Thoracic aorta (tissue), 2 donors: ENCODE measurements around the gene ADAM22. TPM values are rescaled to one million over a fixed set of nuclear protein-coding genes. Genes with fewer than 3 reads are reported as not detected.

ENCODE experiments used
- ATAC-seq: fragments of 150-250 bp; one replicate; pipeline ENCODE4 v1.8.0; 2017; ENCODE audit warnings: low read depth; ENCODE audit not compliant: insufficient number of reproducible peaks, low FRiP score
- DNase-seq: peaks from one replicate; pipeline ENCODE4 v3.0.0-alpha.2; 2020; ENCODE audit warnings: low spot score
- H3K27ac ChIP-seq, 2 donors: fragments of 200-600 bp; sonication (generic); 1 replicate in 1 of 2; 2 replicates in 1 of 2; pipeline ENCODE4 v1.5.1; 2016; ENCODE audit warnings: mild to moderate bottlenecking in 2 of 2, moderate library complexity in 2 of 2
- H3K27me3 ChIP-seq: fragments of 200-600 bp; sonication (generic); replicated peaks from 2 replicates; pipeline ENCODE4 v1.6.0; 2016; ENCODE audit warnings: mild to moderate bottlenecking; ENCODE audit not compliant: insufficient read depth
- H3K36me3 ChIP-seq: fragments of 200-600 bp; sonication (generic); one replicate; pipeline ENCODE4 v1.5.1; 2016
- H3K4me1 ChIP-seq, 2 donors: fragments of 200-600 bp; sonication (generic); 1 replicate in 1 of 2; 2 replicates in 1 of 2; pipeline versions ENCODE4 v1.5.1 to v1.6.0; 2016; ENCODE audit warnings: low read depth in 2 of 2, mild to moderate bottlenecking in 1 of 2; ENCODE audit not compliant: control insufficient read depth in 1 of 2
- H3K4me3 ChIP-seq: fragments of 200-600 bp; sonication (generic); 2 replicates; pipeline ENCODE4 v1.5.1; 2016; ENCODE audit warnings: mild to moderate bottlenecking
- H3K9me3 ChIP-seq: fragments of 200-600 bp; sonication (generic); 2 replicates; pipeline ENCODE4 v1.5.1; 2016
- CTCF ChIP-seq: fragments of 200-600 bp; sonication (generic); IDR thresholded peaks from one replicate; pipeline ENCODE4 v1.5.1; 2019; ENCODE audit warnings: antibody characterized with exemption
- total RNA-seq, 2 donors: library from RNA; depleted of rRNA; stranded (reverse); fragments of >200 nt; gene quantifications; one replicate each; pipeline versions ENCODE4 v1.1.0 to v1.2.3, GENCODE V29; 2016

Gene ADAM22
- total RNA-seq, 2 donors from 2014 or later, result 5.0 to 5.4 TPM

DNA sequence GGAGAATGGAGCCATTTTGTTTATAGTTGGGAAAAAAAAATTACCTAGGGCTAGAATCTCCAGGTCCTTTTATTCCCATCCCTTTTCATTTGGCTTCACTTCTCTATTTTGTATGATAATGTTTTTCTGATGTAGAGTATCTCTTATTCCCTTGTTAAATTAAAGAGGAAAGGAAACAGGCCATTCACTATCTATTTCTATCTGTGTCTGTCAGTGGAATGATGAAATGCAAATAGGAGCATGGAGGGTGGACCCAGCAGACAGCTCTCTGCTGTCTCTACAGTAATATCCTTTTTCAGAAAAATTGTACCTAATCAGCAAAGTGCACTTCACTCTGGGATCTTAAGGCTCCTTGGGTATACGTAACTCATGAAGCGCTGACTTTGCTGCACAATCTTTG lies 149.8 kb downstream of the ADAM22 start:
- TF ChIP-seq CTCF, result no peak
- no peaks in the 10 kb centered on the region for H3K9me3 ChIP-seq
- H3K27ac ChIP-seq, result no peak overlapping the region
- no peak overlapping the region for H3K4me3 ChIP-seq
- H3K4me1 ChIP-seq, result no peaks in the 10 kb centered on the region
- ATAC-seq, result no peak
- no peak for DNase-seq
- H3K36me3 ChIP-seq, result no peaks in the 10 kb centered on the region
- no peaks in the 10 kb centered on the region for H3K27me3 ChIP-seq

DNA sequence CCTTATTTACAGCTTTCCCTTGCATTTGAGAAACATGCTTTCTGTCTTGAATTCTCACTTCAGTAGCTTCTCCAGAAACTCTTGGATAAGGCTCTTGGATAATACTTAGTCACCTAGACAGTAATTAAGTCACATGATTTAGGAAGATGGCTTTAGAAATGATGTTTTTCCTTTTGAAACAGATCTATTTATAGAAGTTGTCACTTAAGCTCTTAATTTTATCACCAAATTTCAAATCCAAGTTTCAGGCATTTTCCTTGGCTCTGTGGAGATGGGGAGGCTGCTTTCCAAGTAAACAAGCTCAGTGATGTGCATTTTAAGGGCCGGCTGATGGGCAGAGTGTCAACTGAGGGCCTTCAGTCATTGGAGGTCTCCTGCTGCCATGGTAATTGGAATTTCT lies 155.5 kb downstream of the ADAM22 start:
- no peak overlapping the region for H3K4me3 ChIP-seq
- no peak for TF ChIP-seq CTCF
- no peaks in the 10 kb centered on the region for H3K36me3 ChIP-seq
- H3K27ac ChIP-seq, result no peak overlapping the region
- H3K9me3 ChIP-seq, result no peaks in the 10 kb centered on the region
- H3K4me1 ChIP-seq, result no peaks in the 10 kb centered on the region
- H3K27me3 ChIP-seq, result no peaks in the 10 kb centered on the region
- ATAC-seq (no peak), DNase-seq (no peak)

DNA sequence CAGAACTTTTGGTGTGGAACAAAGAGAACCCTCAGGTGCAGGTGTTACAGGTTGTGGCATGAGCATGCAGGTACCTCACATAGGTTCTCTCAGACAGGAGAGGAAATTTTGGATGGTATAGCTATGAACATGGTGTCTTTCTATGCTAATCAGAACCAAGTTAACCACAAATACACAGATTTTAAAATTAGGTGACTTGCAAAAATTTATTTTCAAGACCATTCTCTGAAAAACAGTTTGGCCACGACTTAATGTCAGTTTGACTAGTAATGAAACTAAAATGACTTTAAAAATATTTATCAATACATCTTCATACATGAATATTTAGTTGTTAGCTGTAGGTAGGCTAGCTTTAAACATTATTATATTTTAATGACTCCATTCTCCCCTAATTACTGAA lies 156.2 kb downstream of the ADAM22 start:
- H3K4me1 ChIP-seq, result no peaks in the 10 kb centered on the region
- no peaks in the 10 kb centered on the region for H3K9me3 ChIP-seq
- no peak overlapping the region for H3K27ac ChIP-seq
- DNase-seq (no peak), ATAC-seq (no peak)
- H3K27me3 ChIP-seq, result no peaks in the 10 kb centered on the region
- TF ChIP-seq CTCF, result no peak
- no peak overlapping the region for H3K4me3 ChIP-seq
- no peaks in the 10 kb centered on the region for H3K36me3 ChIP-seq

GRCh38 chr7:88090671-88091070 lies 156.6 kb downstream of the ADAM22 start:
- Histone ChIP-seq H3K27me3 (no peaks in the 10 kb centered on the region), H3K4me3 (peak overlapping the region; percentile 18), H3K36me3 (no peaks in the 10 kb centered on the region), H3K4me1 (no peaks in the 10 kb centered on the region), H3K27ac (no peak overlapping the region), H3K9me3 (no peaks in the 10 kb centered on the region)
- DNase-seq (no peak), ATAC-seq (no peak)
- TF ChIP-seq CTCF, result no peak

DNA sequence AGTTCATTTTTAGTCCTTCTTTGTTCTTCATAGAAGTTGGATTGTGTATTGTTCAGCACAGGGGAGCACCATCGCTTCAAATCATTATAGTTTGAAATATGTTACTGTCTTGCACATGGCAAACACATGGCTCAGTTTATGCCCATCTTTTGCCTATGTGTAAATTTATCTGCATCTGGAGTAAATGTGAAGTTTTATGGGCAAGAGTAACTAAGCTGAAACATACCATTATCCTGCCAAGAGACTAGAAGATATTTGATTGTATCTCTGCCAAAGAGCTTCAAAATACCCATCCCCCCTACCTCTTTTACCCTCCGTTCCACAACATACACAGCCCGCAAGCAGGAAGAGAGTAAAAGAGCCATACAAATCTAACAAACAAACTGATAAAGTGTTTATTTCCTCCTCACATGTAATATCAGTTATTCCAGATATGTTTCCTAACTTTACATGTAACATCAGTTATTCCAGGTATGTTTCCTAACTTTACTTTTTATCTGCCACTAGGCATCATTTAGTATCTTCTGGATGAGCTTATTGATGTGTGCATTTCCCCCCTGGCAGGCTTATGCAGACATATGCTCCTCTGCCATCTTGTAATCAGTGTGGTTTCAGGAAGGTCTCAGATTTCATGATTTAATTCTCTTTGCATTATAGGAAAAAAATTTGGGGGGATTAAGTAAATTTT lies 158.1 kb downstream of the ADAM22 start:
- TF ChIP-seq CTCF, result no peak
- H3K36me3 ChIP-seq, result no peaks in the 10 kb centered on the region
- no peak overlapping the region for H3K27ac ChIP-seq
- DNase-seq, result no peak
- no peaks in the 10 kb centered on the region for H3K9me3 ChIP-seq
- ATAC-seq, result no peak
- H3K4me3 ChIP-seq, result no peak overlapping the region
- no peaks in the 10 kb centered on the region for H3K27me3 ChIP-seq
- H3K4me1 ChIP-seq, result no peaks in the 10 kb centered on the region
